ENCODE results near the gene TRIP6.

Gene TRIP6

DNA sequence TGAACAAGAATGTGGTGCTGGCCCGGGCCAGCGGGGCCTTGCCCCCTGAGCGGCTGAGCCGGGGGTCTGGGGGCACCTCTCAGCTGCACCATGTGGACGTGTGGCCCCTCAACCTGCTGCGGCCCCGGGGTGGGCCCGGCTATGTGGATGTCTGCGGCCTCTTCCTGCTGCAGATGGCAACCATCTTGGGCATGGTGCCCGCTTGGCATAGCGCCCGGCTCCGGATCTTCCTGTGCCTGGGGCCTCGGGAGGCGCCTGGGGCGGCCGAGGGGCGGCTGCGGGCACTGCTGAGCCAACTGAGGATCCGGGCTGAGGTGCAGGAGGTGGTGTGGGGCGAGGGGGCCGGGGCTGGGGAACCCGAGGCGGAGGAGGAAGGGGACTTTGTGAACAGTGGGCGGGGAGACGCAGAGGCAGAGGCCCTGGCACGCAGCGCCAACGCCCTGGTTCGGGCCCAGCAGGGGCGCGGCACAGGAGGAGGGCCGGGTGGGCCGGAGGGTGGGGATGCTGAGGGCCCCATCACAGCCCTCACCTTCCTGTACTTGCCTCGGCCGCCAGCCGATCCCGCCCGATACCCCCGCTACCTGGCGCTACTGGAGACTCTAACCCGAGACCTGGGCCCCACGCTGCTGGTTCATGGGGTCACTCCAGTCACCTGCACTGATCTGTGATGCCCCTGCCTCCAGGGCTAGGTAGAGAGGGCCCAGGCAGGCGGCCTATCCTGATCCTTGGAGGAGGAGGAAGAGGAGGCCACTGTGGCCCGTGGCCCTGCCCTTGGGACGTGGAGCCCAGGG is 1.1 kb upstream of the TRIP6 start:
- H3K27ac ChIP-seq: peak overlapping the region; percentile 77
- TF ChIP-seq, protein P1, sequence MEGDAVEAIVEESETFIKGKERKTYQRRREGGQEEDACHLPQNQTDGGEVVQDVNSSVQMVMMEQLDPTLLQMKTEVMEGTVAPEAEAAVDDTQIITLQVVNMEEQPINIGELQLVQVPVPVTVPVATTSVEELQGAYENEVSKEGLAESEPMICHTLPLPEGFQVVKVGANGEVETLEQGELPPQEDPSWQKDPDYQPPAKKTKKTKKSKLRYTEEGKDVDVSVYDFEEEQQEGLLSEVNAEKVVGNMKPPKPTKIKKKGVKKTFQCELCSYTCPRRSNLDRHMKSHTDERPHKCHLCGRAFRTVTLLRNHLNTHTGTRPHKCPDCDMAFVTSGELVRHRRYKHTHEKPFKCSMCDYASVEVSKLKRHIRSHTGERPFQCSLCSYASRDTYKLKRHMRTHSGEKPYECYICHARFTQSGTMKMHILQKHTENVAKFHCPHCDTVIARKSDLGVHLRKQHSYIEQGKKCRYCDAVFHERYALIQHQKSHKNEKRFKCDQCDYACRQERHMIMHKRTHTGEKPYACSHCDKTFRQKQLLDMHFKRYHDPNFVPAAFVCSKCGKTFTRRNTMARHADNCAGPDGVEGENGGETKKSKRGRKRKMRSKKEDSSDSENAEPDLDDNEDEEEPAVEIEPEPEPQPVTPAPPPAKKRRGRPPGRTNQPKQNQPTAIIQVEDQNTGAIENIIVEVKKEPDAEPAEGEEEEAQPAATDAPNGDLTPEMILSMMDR (conservative IDR thresholded peaks at IDR 0.05): no peak

DNA sequence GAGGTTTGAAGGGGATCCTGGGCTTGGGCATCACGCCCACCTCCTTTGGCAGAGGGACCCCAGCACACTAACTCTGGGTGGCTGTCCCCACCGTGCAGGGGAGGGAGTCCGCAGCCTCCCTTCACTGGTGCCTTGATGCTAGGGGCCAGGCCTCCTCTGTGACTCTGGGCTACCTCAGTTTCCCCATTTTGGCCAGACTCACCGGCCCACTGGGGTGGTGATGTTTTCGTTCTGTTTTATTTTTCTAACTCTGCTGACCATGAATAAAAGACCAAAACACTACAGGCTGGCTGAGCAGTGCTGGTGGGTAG is 503 bp upstream of the TRIP6 start:
- peak overlapping the region; percentile 77 for H3K27ac ChIP-seq
- TF ChIP-seq, protein P1 (conservative IDR thresholded peaks at IDR 0.05): no peak

DNA sequence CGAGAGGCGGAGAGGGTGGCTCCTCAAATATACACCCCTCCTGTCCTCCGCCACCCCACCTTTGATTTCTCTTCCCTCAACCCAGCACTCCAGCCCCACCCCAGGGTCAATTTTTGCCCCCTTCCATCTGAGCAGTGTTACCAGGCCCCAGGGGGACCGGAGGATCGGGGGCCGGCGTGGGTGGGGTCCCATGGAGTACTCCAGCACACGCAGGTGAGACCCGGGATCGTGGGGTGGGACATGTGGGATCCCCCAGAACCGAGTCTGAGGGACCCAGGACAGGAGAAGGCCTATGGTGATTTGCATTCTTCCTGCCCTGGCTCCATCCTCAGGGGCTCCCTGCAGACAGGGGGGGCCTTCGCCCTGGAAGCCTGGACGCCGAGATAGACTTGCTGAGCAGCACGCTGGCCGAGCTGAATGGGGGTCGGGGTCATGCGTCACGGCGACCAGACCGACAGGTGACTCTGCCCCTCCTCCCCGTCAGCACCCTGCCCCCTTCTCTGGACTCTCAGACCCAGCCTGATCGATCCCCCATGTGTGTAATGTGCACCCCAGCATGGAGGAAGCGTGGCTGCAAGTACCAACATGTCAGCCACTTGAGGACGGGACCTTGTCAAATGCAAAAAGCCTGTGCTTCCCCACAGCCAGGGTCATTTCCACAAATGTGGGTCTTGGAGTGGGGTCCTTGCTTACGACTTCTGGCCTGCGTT is 744 bp downstream of the TRIP6 start:
- TF ChIP-seq, protein P1 (conservative IDR thresholded peaks at IDR 0.05): no peak
- no peak overlapping the region for H3K27ac ChIP-seq

DNA sequence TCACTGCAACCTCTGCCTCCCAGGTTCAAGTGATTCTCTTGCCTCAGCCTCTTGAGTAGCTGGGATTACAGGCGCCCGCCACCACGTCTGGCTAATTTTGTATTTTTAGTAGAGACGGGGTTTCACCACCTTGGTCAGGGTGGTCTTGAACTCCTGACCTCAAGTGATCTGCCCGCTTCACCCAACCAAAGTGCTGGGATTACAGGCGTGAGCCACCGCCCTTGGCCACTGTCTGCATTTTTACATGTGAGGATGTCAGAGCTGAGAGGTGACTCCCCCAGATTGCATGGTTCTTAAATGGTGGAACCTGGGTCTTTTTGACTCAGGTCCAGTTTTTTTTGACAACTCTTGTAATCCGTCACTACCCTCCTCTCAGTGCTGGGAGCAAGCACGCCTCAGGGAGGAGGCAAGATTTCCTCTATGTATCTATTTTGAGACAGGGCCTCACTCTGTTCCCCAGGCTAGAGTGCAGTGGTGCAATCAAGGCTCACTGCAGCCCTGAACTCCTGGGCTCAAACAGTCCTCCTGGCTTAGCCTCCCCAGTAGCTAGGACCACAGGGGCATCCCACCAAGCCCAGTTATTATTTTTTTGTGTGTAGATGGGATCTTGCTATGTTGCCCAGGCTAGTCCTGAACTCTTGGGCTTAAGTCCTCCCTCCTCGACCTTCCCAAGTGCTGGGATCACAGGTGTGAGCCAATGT is 6.6 kb downstream of the TRIP6 start:
- TF ChIP-seq, protein P1 (conservative IDR thresholded peaks at IDR 0.05): no peak
- peak overlapping the region; percentile 98 for H3K27ac ChIP-seq

DNA sequence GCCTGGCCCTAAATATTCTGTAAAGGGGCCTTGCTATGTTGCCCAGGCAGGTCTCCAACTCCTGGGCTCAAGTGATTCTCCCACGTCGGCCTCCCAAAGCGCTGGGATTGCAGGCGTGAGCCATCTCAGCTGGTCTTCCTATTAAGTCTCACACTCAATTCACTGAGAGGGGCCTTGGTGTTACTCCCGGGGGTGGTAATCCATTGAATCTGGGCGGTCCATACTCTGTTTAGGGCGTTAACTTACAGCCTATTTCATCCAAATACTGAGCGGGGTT is 7.1 kb downstream of the TRIP6 start:
- peak overlapping the region; percentile 98 for H3K27ac ChIP-seq
- TF ChIP-seq, protein P1 (conservative IDR thresholded peaks at IDR 0.05): no peak

DNA sequence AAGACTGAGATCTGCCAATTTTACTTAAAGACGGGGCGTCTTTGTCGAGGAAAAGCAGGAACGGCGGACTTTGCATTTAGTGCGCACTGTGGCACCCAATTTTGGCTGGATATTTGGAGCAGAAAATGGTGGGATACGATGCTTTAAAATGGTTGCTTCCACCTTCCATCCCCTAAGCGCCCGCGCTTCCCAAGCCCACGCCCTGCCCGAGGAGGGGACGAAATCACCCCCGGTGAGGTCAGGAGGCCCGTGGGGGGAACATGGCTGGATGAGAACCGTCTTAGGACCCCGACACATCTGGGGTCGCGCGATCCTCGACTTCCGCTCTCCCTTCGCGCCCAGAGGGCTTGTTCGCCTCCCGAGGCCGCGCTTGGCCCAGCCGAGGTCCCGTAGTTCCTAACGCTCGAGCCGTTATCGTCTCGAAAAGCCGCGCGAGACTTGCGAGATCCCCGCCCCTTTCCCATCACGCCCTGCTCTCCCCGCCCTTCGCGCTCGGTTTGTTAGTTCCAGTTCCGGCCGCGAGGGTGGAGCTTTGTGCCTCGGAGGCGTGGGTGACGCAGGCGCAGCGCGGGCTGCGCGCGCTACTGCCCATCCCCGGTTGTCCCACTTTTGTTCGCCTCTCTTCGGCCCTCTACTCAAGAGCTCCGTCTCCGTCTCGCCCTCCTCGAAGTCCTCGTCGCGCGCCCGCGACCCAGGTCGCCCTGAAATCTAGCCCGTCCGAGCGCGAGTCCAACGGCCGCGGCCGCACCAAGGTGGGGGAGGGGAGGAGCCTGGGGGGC is 7.6 kb downstream of the TRIP6 start, which contains the start of gene SRRT:
SRRT (plus strand) TSS at position 527 of the 779 bp plus-strand sequence. CDS start 488 bp downstream, outside the sequence.
- TF ChIP-seq, protein P1 (conservative IDR thresholded peaks at IDR 0.05): peak; percentile 29
- H3K27ac ChIP-seq: peak within 1 kb of the TSS; percentile 98

DNA sequence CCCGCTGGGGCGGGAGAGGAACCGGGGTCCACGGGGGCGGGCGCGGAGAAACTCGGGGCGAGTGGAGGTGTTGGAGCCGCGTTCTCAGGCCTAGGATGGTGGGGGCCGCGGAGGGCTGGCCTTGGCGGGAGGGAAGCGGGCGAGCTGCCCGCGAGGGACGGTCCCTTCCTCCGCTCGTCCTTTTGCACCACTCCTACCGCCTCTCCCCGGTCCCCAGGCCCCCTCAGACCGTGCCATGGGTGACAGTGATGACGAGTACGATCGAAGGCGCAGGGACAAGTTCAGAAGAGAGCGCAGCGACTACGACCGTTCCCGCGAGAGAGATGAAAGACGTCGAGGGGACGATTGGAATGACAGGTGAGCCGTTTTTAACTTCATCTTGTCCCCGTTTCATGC is 8.2 kb downstream of the TRIP6 start:
- TF ChIP-seq, protein P1 (conservative IDR thresholded peaks at IDR 0.05): no peak
- H3K27ac ChIP-seq: peak overlapping the region; percentile 98

Measured in VCaP (cell line).